Erythroblast (primary cell): ENCODE results near the gene SDSL.
A peak's percentile ranks its signal among the peaks of the same experiment; 100 is the strongest.

Source experiments
- DNase-seq, 2 experiments: peaks; one replicate each; lab custom pipeline; 2025; lab: John Stamatoyannopoulos, UW
- GATA1 ChIP-seq: IDR thresholded peaks from 2 replicates; pipeline ENCODE4 v1.6.1; 2011; ENCODE audit warnings: low read depth, mild to moderate bottlenecking, control low read depth, low read length, moderate library complexity
- POLR2A ChIP-seq: IDR thresholded peaks from 2 replicates; pipeline ENCODE4 v1.6.1; 2011; ENCODE audit warnings: mild to moderate bottlenecking, low read length

Gene SDSL

GRCh38 chr12:113401066-113402000 is 20.8 kb upstream of the SDSL start:
- TF ChIP-seq POLR2A (no peak), GATA1 (no peak)
- DNase-seq: no peak

GRCh38 chr12:113402586-113403260 is 19.5 kb upstream of the SDSL start:
- TF ChIP-seq GATA1 (no peak), POLR2A (no peak)
- no peak for DNase-seq

- DNase-seq: peak; percentile 26 to 29
These were observed 18.5 kb upstream of the SDSL start, which contains the start of gene SDS for GRCh38 chr12:113403435-113404415. SDS (minus strand) TSS chr12:113403887; CDS start chr12:113399708, 4,179 bp downstream.

GRCh38 chr12:113405694-113406093 is 16.5 kb upstream of the SDSL start:
- DNase-seq: no peak
- TF ChIP-seq POLR2A (no peak), GATA1 (no peak)

More at GRCh38 chr12:113403435-113404415, 18.5 kb upstream of the SDSL start, which contains the start of gene SDS:
- TF ChIP-seq GATA1 (no peak), POLR2A (no peak)

GRCh38 chr12:113407931-113408600 is 14.1 kb upstream of the SDSL start:
- peak; percentile 33 to 48 for DNase-seq
- TF ChIP-seq GATA1 (no peak), POLR2A (no peak)

- DNase-seq: peak; percentile 19 to 50
- TF ChIP-seq POLR2A (no peak), GATA1 (no peak)
These were observed 13.4 kb upstream of the SDSL start for GRCh38 chr12:113408756-113409298.

- TF ChIP-seq POLR2A (no peak), GATA1 (no peak)
These were observed 12.6 kb upstream of the SDSL start for GRCh38 chr12:113409462-113410124.

GRCh38 chr12:113413488-113413939 is 8.7 kb upstream of the SDSL start:
- no peak for DNase-seq
- TF ChIP-seq GATA1 (no peak), POLR2A (no peak)

More at GRCh38 chr12:113409462-113410124, 12.6 kb upstream of the SDSL start:
- DNase-seq: no peak

- DNase-seq: no peak
- no peak for TF ChIP-seq GATA1
- TF ChIP-seq POLR2A: no peak
These were observed 7.6 kb upstream of the SDSL start for GRCh38 chr12:113414519-113415038.

- TF ChIP-seq GATA1: no peak
- no peak for TF ChIP-seq POLR2A
- peak; percentile 47 to 56 for DNase-seq
These were observed 6.0 kb upstream of the SDSL start for GRCh38 chr12:113416091-113416754.
